ENCODE data around the gene TRIOBP.
"Not testable (repeated sequence)": the region's sequence is repeated elsewhere in the genome, so short reads cannot be mapped to it uniquely, and the experiment has no call there.

Gene TRIOBP, protein sequence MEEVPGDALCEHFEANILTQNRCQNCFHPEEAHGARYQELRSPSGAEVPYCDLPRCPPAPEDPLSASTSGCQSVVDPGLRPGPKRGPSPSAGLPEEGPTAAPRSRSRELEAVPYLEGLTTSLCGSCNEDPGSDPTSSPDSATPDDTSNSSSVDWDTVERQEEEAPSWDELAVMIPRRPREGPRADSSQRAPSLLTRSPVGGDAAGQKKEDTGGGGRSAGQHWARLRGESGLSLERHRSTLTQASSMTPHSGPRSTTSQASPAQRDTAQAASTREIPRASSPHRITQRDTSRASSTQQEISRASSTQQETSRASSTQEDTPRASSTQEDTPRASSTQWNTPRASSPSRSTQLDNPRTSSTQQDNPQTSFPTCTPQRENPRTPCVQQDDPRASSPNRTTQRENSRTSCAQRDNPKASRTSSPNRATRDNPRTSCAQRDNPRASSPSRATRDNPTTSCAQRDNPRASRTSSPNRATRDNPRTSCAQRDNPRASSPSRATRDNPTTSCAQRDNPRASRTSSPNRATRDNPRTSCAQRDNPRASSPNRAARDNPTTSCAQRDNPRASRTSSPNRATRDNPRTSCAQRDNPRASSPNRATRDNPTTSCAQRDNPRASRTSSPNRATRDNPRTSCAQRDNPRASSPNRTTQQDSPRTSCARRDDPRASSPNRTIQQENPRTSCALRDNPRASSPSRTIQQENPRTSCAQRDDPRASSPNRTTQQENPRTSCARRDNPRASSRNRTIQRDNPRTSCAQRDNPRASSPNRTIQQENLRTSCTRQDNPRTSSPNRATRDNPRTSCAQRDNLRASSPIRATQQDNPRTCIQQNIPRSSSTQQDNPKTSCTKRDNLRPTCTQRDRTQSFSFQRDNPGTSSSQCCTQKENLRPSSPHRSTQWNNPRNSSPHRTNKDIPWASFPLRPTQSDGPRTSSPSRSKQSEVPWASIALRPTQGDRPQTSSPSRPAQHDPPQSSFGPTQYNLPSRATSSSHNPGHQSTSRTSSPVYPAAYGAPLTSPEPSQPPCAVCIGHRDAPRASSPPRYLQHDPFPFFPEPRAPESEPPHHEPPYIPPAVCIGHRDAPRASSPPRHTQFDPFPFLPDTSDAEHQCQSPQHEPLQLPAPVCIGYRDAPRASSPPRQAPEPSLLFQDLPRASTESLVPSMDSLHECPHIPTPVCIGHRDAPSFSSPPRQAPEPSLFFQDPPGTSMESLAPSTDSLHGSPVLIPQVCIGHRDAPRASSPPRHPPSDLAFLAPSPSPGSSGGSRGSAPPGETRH (N-terminal part only)

DNA sequence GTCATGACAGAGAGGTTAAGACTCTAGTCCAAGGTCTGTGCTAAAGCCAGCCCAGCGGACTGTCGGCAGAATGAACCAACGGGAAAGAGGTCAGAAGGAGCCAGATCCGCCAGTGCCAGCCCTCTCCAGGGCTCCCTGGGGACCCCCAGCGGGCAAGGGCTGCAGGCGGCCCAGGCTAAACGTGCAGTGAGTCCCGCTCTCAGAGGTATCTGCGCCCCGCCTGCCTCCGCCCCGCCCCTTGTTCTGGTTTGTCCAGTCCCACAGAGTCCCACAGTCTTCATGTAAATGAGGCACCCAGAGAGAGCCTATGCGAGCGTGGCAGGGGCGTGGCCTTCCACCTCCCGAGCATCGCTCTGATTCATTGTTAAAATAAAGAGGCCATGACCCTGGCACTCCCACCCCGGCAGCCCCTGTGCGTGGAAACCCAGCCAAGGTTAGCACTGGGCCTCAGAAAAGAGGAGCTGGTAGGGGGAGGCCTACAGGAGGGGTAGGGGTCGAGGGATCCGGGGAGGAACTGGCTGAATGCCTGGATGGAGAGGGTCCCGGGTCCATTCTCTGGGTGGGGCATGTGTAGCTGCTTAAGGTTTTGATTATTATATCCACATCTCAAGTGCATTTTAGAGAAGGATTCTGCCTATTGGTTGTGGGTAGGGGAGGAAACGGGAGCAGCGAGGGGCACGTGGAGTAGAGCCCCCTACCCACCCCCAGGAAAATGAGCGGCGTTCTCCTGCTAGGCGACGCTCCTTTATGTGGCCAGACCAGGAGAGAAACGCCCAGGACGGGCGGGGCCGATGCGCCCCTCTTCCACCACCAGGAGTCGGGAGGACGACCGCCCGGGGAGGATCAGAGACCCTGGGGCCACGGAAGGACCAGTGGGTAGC, at the start of gene TRIOBP:
TSS of gene TRIOBP (plus strand) at position 392 of the 881 bp plus-strand sequence. CDS start 4,318 bp downstream, outside the sequence.
- DNase-seq: peak; percentile 92

DNA sequence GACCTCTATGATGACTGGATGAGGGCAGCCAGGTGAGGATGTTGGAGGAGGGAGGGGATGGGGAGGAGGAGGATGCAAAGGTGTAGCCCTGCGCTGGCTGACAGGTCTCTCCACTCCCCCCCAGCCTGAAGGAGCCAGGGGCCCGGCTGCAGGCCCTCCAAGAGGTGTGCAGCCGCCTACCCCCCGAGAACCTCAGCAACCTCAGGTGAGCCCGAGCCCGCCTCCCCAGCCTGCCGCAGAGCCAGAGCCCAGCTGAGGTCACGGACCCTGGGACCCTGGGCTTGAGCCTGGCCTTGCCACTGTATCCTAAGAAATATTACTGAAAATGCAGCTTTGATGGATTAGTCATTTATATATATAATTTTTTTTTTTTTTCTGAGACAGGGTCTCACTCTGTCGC, 49.5 kb upstream of the TRIOBP start:
- no peak for DNase-seq

DNA sequence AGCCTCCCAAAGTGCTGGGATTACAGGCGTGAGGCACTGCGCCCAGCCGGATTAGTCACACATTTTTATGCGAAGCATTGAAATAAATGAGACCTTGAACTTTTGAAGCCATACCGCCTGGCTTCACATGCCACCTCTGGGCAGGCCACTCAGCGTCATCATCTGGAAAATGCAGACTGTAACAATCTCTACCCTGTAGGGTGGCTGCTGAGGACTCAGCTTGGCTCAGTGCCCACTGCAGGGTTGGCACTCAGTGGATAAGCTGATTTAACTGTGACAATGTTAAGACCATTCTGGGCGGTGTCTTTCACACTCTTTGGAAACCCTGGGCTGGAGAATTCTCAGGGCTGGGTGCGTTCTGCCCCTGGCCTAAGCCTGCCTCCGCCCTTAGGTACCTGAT, 48.9 kb upstream of the TRIOBP start:
- no peak for DNase-seq

DNA sequence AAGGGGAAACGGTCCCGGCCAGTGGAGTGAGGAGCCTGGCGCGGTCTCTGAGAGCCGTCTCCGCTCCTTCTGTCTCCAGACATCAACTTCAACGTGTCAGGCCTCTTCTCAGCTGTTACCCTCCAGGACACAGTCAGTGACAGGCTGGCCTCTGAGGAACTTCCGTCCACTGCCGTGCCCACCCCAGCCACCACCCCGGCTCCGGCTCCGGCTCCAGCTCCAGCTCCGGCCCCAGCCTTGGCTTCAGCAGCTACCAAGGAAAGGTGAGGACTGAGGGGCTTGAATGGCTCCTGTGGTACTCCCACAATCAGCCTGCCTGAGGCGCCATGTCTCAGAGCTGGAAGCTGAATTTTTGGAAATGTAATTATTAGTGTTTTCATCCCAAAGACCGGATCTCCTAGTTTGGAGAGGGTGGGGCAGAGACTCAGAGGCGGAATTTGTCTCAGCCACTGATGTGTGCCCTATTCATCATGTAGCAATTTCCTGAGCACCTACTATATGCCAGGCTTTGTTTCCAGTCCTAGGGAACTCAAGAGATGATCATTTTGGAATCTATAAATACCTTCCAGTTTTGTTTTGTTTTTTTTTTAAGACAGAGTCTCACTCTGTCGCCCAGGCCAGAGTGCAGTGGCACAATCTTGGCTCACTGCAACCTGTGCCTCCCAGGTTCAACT, 46.2 kb upstream of the TRIOBP start:
- DNase-seq: no peak

DNA sequence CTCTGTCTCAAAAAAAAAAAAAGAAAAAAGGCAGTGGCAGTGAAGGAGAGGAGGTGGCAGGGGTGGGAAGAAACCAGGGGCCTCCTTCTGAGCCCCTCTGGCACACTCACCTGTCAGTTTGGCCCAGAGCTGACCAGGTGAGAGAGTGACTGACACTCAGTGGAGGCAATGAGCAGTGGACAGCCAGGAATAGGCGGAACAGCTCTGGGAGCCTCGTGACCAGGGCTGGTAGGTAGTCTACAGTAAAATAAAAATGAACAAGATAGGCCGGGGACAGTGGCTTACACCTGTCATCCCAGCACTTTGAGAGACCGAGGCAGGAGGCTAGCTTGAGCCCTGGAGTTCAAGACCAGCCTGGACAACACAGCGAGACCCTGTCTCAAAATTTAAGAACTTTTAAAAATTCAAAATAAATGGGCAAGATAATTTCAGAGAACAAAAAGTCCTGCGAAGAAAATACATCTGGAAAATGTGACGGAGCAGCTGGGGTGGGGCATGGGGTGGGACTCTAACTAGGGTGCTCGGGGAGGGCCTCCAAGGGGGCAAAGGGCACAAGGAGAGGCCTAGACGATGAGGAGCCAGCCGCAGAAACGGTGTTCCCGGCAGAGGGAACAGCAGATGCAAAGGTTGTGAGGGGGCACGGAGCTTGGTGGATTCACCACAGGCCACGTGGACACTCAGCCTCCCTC, 42.1 kb upstream of the TRIOBP start:
- DNase-seq: no peak

DNA sequence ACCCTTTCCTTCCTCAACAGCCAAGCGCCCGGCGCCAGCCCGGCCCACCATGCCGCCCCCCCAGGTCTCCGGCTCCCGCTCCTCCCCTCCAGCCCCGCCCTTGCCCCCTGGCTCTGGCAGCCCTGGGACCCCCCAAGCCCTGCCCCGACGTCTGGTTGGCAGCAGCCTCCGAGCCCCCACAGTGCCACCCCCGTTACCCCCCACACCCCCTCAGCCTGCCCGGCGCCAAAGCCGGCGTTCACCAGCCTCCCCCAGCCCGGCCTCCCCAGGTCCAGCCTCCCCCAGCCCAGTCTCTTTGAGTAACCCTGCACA, 41.6 kb upstream of the TRIOBP start:
- DNase-seq: no peak

DNA sequence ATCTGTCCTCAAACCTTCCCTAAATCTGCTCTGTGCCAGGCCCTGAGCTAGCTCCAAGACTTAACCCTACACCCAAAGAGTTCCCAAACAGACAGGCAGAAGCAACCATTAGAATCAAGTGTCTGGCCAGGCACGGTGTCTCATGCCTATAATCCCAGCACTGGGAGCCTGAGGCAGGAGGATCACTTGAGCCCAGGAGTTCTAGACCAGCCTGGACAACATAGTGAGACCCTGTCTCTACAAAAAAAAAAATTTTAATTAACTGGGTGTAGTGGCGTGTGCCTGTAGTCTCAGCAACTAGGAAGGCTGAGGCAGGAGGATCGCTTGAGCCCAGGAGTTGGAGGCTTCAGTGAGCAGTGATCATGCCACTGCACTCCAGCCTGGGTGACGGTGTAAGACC, 40.3 kb upstream of the TRIOBP start:
- DNase-seq: not testable (repeated sequence)

DNA sequence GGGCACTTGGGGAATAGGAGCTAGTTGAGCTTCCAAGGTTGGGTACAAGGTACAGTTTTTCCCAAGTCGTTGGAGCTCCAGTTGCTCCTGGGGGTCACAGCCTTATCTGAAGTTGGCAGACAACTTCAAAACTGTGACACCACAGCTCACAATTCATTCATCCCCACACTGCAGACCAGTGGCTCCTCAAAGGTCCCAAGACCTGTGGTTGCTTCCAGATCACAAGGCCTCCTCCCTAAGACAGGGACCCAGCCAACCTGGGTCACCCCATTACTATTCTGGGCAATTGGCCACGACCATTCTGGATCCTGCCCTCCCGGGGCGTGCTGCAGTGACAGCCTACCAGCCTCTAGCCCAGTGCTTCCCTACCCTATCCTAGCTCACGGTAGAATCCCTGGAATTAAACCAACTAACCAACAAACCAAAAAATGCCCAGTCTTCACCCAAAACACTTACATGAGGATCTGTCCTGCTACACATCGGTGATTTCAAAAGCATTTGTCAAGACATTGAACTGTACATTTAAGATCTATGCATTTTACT, 39.2 kb upstream of the TRIOBP start:
- no peak for DNase-seq

DNA sequence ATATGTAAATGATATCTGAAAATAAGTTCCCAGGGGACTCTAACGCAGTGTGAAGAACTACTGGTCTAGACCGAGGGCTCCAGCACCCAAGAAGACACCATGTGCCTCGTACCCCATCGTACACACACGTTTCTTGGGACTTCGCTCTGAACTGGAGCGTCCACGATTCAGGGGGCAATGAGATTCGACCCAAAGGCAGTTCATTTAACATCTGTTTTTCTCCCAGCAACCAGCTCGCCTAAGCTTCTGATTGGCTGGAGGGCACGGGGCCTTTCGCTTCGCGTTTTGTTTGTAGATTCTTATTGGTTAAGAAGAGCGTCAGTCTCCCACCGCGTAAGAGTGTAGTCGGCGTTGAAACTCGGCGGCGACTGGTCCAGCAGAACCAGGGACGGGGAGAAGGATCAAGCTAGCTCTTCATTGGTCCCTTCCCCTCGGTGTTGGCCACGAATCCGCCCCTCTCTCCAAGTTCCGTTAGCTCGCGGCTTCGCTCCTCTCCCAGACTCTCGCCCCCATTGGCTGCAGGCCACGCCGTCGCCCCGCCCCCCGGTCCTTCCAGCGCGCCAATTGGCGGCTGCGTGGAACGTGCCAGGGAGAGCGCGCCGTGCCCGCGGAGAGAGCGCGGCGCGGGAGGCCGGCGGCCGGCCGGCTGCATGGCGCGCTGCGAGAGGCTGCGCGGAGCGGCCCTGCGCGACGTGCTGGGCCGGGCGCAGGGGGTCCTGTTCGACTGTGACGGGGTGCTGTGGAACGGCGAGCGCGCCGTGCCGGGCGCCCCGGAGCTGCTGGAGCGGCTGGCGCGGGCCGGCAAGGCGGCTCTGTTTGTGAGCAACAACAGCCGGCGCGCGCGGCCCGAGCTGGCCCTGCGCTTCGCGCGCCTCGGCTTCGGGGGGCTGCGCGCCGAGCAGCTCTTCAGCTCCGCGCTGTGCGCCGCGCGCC, 38.4 kb upstream of the TRIOBP start, which contains the start of gene PDXP:
TSS of gene PDXP (plus strand) at position 591 of the 933 bp plus-strand sequence. CDS start at position 651, 60 bp downstream.
- peak; percentile 100 for DNase-seq

DNA sequence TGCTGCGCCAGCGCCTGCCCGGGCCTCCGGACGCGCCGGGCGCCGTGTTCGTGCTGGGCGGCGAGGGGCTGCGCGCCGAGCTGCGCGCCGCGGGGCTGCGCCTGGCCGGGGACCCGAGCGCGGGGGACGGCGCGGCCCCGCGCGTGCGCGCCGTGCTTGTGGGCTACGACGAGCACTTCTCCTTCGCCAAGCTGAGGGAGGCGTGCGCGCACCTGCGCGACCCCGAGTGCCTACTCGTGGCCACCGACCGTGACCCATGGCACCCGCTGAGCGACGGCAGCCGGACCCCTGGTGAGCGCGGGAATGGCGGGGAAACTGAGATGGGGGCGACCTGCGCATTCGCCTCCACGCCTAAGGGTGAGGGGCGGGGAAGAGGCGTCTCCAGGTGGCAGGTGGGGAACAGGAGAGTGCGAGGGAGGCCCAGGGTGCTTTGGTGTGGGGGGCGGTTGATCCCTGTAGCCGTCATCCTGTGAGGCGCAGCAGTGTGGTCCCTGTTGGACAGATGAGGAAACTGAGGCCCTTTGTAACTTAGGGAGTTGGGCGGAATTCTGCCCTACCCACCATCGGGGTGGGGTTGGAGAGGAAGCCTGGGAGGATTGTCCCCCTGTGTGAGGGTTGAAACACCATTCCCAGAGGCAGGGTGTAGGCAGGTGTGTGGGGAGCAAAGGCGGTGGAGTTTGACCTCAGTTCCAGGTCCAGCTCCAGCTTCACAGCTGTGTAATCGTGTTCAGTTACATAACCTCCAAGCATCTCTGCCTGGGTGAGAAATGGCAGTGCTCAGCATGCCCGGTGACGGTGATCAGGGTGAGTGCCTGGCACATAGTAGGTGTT, 37.6 kb upstream of the TRIOBP start:
- DNase-seq: no peak

DNA sequence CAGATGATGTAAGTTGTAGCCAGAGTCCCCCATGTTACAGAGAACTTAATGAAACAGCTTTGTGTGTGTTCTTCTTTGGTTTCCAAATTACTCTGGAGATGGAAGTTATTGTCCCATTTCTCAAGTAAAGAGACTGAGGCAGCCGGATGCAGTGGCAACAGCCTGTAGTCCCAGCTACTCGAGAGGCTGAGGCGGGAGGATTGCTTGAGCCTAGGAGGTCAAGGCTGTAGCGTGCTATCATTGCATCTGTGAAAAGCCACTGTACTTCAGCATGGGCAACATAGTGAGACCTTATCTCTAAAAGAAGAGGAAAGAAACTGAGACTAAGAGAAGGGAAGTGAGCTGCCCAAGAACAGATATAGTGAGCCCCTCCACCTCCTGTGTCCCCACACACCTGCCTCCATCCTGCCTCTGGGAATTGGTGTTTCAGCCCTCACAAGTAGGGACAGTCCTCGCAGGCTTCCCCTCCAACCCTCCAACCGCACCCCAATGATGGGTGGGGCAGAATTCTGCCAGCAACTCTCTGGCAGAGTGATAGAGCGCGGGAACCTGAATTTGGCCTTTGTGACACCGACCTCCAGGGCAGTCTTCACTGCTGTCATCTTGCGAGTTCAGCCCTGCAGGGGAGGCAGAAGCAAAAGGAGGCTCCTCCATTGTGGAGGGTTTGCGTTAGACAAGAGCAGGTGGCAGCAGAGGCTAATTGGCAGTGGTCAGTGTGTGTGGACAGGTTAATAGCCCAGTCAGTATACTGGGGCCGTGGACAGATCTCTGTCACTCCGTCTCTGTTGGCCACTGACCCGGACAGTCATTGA, 36.7 kb upstream of the TRIOBP start:
- DNase-seq: no peak

DNA sequence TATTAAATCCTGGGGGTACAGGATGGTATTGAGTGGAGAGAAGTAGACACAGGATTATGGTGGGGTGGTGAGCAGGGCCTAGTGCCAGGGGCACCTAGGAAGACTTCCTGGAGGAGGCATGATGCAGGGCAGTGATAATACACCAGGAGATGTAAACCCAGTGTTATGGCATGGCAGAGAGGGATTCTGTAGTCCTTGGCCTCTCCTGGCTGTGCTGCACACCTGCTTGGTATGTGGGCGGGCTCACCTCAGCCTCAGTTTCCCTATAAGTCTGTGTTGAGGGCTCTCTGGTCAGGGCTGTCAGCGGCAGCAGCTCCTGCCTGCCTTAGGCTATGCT, 36.2 kb upstream of the TRIOBP start:
- DNase-seq: no peak

DNA sequence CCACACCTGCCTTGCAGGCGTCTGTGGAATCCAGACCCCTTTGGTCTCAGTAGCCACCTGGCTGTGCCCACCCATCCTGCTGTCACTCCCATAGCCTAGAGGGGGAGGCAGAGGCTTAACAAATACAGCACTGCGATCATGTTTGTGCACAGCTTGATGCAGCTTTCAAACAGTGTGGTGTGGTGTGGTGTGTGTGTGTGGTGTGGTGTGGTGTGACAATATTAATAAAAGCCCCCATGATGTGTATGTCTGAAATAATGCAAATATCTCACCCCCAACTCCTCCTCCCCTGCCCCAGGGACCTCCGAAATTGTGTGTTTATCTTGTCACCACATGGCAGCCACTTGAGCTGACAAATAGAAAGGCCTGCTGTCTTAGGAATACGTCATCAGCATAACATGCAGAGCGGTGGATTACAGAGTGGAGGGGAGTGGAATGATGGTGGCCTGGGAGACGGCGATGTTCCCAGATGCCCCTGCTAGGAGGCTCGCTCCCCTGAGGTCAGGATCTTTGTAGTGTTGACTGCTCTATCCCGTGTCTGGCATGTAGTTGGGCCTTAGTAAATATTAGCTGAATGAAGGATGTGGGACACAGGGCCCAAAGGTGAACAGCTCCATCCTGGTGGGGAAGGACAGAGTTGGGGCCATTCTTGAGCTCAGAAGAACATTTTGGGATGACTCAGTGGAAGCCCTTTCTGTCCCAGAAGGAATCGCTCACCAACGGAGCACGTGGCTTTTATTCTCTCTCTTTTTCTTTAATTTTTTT, 35.5 kb upstream of the TRIOBP start:
- peak; percentile 27 for DNase-seq

DNA sequence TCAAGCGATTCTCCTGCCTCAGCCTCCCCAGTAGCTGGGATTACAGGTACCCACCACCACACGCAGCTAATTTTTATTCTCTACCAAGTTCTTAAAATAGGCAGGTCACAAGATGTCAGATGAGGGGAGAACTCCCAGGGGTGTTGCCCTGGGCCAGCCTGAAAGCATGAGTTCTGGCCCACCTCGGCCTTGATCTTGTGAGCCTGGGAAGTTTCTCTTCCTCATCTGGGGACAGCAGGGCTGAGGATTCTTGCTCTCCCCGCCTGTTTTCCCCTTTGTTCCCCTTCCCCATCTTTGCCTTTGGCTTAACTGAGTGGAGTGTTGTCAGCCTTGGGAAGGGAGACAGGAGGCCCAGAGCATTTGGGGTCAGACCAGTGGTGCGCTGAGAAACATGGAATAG, 34.8 kb upstream of the TRIOBP start:
- DNase-seq: no peak

DNA sequence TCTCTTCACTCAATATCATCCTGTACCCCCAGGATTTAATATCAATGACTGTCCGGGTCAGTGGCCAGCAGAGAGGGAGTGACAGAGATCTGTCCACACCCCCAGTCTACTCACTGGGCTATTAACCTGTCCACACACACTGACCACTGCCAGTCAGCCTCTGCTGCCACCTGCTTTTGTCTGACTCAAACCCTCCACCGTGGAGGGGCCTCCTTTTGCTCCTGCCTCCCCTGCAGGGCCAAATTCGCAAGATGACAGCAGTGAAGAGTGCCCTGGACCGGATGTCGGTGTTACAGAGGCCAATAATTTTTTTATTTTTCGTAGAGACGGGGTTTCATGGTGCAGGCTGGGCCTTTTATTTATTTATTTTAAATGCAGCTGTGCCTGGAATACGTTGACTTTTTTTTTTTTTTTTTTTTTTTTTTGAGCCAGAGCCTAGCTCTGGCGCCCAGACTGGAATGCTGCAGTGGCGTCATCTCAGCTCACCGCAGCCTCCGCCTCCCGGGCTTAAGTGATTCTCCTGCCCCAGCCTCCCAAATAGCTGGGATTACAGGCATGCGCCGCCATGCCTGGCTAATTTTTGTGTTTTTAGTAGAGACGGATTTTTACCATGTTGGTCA, 33.2 kb upstream of the TRIOBP start:
- no peak for DNase-seq

Measured in NCI-H446 treated with DMSO at 0.1 percent for 48 hours (cell line).